Right lobe of liver (tissue), 6 donors: ENCODE measurements around the gene BMAL1. TPM values are rescaled to one million over a fixed set of nuclear protein-coding genes. Genes with fewer than 3 reads are reported as not detected.
"Not testable (repeated sequence)": the region's sequence is repeated elsewhere in the genome, so short reads cannot be mapped to it uniquely, and the experiment has no call there.

Experiments used
- ATAC-seq, 4 donors: fragments of 200-7000 bp; cut with Tn5 transposase; one replicate each; pipeline ENCODE4 v1.9.1; 2020; ENCODE audit warnings: mild to moderate bottlenecking in 4 of 4, moderate library complexity in 4 of 4
- DNase-seq, 3 donors: peaks; one replicate each; pipeline ENCODE4 v3.0.0-alpha.2; 2020
- H3K27ac ChIP-seq, 3 donors: fragments of 200-600 bp; one replicate each; pipeline ENCODE4 v1.8.0; 2022
- H3K27me3 ChIP-seq, 2 donors: fragments of 200-600 bp; one replicate each; pipeline ENCODE4 v1.8.0; 2022
- H3K36me3 ChIP-seq, 4 donors: fragments of 200-600 bp; sonication (generic) in 1 of 4; one replicate each; pipeline versions ENCODE4 v1.5.1 to v1.8.0; 2017 to 2022; ENCODE audit warnings: control low read depth in 1 of 4
- H3K4me1 ChIP-seq, 4 donors: fragments of 200-600 bp; sonication (generic) in 1 of 4; one replicate each; pipeline versions ENCODE4 v1.5.1 to v1.8.0; 2017 to 2022; ENCODE audit warnings: control low read depth in 1 of 4
- H3K4me3 ChIP-seq, 3 donors: fragments of 200-600 bp; one replicate each; pipeline ENCODE4 v1.8.0; 2022
- H3K9me3 ChIP-seq, 4 donors: fragments of 200-600 bp; sonication (generic) in 1 of 4; one replicate each; pipeline versions ENCODE4 v1.5.1 to v1.8.0; 2017 to 2022; ENCODE audit warnings: control low read depth in 1 of 4
- CTCF ChIP-seq, 4 donors: fragments of 200-600 bp in 3 of 4; fragments of 450-650 bp in 1 of 4; IDR thresholded peaks; one replicate each; pipeline versions ENCODE4 v1.5.1 to v1.8.0; 2016 to 2022; ENCODE audit warnings: antibody characterized with exemption in 4 of 4, mild to moderate bottlenecking in 2 of 4
- POLR2A ChIP-seq: fragments of 450-650 bp; IDR thresholded peaks from one replicate; pipeline ENCODE4 v1.6.1; 2017; ENCODE audit warnings: antibody characterized with exemption, mild to moderate bottlenecking
- WGBS: methylation state at CpG from one replicate; pipeline ENCODE4 v1.1.6; 2018; ENCODE audit warnings: low coverage, low lambda C conversion rate; ENCODE audit not compliant: insufficient coverage; ENCODE audit errors: missing lambda C conversion rate; 5-methylcytosine and 5-hydroxymethylcytosine counted together
- intact Hi-C, 2 donors: fragments of 100-400 bp; cut with DNase I; formaldehyde crosslinking; loops; one replicate each; pipeline versions ENCODE4 v1.11.2 to v1.14.1; 2022
- total RNA-seq, 6 experiments: library from RNA; depleted of rRNA in 2 of 6; stranded (reverse); fragments of >200 nt in 2 of 6; fragmentation: NEBNext Ultra II Directional in 3 of 6; extraction: Animal tissue kit (Norgen Biotek cat#: 25700) in 3 of 6; gene quantifications; one replicate each; pipeline versions ENCODE4 v1.1.0 to v1.2.4, GENCODE V29; 2016 to 2023
- donor health status: DM: no; HTN: yes; CAD: no.
- donor health status: DM: no; HTN: no; CAD: no.
- donor health status: DM: no; HTN: no; CAD: no.
- donor health status: DM: no; HTN: yes; CAD: no.
- donor health status: DM: no; HTN: yes; CAD: no.

BMAL1 gene
- total RNA-seq, 6 experiments from 2014 or later, result 9.9 to 38.0 (median 12.9) TPM

- no peaks in the 10 kb centered on the region for H3K27me3 ChIP-seq
- H3K27ac ChIP-seq, result no peak overlapping the region
- intact Hi-C loops, result no loop called here
- H3K4me1 ChIP-seq, result no peaks in the 10 kb centered on the region
- WGBS, result 90% methylated on average over 5 of the region's 6 CpGs
- DNase-seq (no peak), ATAC-seq (peak in 1 of 4 donors; percentile 32)
- H3K4me3 ChIP-seq, result no peak overlapping the region
- no peaks in the 10 kb centered on the region for H3K9me3 ChIP-seq
- no peak for TF ChIP-seq POLR2A
- no peak for TF ChIP-seq CTCF (IDR thresholded peaks at IDR 0.05)
- no peaks in the 10 kb centered on the region for H3K36me3 ChIP-seq
Observed at GRCh38 chr11:13434247-13435205, 156.9 kb downstream of the BMAL1 start.

- intact Hi-C loops, result not testable (repeated sequence)
- WGBS, result 90% methylated on average over 7 of the region's 7 CpGs
Observed at GRCh38 chr11:13436836-13437235, 159.2 kb downstream of the BMAL1 start.

More at GRCh38 chr11:13436836-13437235, 159.2 kb downstream of the BMAL1 start:
- H3K4me3 ChIP-seq, ATAC-seq, H3K27ac ChIP-seq, H3K9me3 ChIP-seq, H3K27me3 ChIP-seq, H3K36me3 ChIP-seq, DNase-seq, H3K4me1 ChIP-seq: not testable (repeated sequence)

Other genes with a start within 250 kb of the BMAL1 start
- 10 to 100 TPM in 1 of 6 experiments, 1 to 10 TPM in 5; 4.8 to 11.0 (median 7.3) TPM for gene BTBD10, start 185.4 kb downstream of the BMAL1 start, total RNA-seq
- gene PTH, start 218.2 kb downstream of the BMAL1 start, total RNA-seq, result not detected